CD4-positive, alpha-beta T cell treated with Interleukin-4 for 1 hour (primary cell): ENCODE data around the gene FHIT.

Experiments used
- DNase-seq, 2 donors: peaks; one replicate each; pipeline ENCODE4 v3.0.0-alpha.2; 2020 to 2022

Gene FHIT

GRCh38 chr3:60986552-60986951, 264.7 kb downstream of the FHIT start:
- DNase-seq, result no peak

DNA sequence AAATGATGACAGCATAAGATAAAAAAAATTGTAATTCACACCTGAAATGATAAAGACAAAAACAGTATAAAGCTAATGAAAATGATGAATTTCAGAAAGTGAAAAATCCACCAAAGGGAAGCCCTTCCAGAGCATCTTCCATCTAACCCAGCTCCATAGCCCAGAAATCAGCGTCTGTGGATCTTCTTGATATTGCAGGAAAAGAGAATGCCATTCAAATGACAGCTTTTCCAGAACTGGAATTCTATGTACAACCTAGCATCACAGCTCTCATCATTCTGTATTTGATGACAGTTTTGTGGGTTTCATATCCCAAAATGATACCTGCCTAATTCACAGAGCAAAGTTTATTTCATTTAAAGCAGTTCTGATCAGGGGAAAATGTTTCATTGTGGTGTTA, 267.3 kb downstream of the FHIT start:
- DNase-seq, result no peak

GRCh38 chr3:60980342-60980692, 270.9 kb downstream of the FHIT start:
- no peak for DNase-seq

DNA sequence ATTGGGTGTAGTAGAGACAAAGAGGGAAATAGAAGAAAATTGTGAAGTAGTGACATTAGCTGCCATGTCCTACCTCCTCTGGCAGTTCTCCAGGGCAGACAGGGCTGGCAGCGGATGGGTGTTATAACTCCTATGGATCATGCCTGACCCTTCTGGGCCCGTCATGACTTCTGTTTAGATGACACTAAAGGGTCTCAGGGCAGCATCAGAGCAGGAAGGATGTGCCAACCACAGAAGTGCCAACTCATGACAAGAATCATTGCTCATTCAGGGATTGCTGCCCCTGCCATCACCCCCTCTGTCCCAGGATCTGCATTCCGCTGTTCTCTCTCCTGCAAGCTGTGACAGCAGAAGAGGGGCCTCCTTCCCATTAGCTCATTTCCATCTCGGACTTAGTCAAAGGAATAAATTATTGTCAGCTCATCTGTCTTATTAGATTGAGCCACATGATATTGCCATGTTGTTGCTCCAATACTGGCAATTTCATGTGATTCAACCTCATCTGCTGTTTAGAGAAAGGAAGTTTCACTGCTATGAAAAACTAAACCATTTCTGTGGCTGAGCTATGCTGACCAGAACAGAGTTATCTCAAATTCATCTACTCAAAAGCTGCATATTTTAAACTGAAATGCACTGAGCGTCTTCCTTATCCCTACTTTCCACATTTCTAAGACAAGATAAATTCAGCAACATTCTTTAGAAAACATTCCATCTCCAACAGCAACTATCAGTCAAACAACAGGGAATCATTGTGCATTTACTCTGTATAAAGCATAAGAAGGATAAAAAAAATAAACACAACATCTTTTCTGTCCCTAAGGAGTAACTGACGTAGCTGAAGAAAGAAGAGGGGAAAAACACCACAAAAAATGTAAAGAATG, 271.6 kb downstream of the FHIT start:
- no peak for DNase-seq

GRCh38 chr3:60973321-60973720, 277.9 kb downstream of the FHIT start:
- no peak for DNase-seq

- no peak for DNase-seq
These were observed 278.7 kb downstream of the FHIT start for GRCh38 chr3:60972599-60972998.

- DNase-seq, result no peak
These were observed 280.4 kb downstream of the FHIT start for GRCh38 chr3:60970850-60971249.

DNA sequence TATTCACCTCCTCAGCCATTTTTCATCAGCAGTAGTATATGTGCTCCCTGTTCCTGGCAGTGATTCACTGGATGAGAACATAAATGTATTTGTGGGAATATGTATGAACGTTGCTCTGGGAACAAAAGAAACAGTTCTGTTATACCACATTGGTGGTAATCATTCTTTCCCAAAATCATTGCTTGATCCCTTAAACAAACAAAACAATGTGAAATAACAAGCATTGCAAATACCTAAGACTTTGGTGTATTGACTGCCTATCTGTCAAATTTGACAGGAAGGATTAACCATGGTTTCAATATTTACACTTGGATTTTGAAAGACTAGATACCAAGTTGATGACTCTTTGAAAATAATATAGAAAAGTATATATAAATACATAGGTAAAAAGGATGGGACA, 284.1 kb downstream of the FHIT start:
- no peak for DNase-seq

DNA sequence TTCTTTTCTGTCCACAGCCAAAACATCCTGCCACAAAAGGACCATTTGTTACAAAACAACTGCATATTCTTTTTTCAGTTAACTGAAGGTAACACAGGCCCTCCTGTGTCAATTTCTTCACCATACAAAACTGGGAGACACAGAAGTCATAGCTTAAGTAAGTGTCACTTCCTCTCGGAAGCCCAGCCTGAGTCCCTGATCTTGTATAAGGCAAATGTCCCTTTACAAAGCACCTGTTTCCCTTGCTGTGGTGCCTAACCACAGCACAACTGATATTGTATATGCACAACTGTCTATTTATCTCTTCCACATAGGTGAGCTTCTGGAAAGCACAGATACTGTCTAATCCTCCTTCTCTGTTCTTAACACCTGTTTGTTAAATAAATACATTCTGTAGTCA, 293.7 kb downstream of the FHIT start:
- DNase-seq, result no peak

- DNase-seq, result no peak
These were observed 294.5 kb downstream of the FHIT start for GRCh38 chr3:60956729-60957128.

GRCh38 chr3:60955034-60955433, 296.2 kb downstream of the FHIT start:
- DNase-seq, result no peak

DNA sequence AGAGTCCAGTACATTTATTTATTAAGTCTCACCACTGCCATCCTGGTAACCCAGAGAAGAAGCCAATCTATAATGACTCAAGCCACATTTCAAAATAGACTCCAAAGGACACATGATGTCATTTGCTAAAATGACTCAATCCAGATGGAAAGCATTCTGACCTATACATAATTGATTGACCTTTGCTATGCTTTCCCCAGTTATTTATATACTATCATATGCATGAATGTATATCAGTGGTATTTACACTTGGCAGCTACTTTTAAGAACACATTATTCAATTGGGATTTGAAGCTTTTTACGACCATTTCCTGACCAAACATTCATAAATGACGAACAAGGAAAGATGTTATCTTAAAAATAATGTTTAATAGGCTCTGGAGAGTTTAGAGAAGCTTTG, 297.2 kb downstream of the FHIT start:
- DNase-seq, result no peak

- no peak for DNase-seq
These were observed 297.9 kb downstream of the FHIT start for GRCh38 chr3:60953351-60953750.

DNA sequence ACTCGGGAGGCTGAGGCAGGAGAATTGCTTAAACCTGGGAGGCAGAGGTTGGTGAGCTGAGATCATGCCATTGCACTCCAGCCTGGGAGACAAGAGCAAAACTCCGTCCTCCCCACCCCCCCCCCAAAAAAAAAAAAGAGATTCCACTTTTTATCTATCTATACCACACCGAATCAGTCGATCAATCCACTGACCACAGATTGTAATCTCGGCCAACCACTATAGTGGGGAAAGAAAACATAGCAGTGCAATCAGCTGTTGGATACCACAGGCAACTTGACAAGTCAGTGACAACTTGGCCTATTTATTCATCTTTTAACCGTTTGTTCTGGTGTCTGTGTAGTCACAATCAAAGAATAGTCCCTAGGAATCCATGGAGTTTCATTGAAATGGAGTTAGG, 299.2 kb downstream of the FHIT start:
- no peak for DNase-seq

DNA sequence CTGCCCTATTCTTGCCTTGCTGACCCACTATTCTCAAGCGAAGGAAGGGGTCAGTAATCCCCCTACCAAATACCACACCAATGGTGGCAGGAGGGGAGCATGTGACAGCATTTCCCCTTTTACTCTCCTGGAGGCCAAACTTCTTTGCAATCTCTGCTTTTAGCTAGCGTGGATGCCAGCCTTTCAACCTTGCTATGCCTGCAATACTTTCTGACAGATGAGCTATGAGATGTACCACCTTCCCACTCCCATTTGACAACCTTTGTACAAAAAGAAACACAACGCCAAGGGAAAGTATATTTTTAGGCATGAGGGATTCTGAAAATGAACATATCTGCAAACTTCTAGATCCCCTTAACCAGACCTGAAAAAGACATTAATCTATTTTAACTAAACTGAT, 302.1 kb downstream of the FHIT start:
- DNase-seq, result no peak

DNA sequence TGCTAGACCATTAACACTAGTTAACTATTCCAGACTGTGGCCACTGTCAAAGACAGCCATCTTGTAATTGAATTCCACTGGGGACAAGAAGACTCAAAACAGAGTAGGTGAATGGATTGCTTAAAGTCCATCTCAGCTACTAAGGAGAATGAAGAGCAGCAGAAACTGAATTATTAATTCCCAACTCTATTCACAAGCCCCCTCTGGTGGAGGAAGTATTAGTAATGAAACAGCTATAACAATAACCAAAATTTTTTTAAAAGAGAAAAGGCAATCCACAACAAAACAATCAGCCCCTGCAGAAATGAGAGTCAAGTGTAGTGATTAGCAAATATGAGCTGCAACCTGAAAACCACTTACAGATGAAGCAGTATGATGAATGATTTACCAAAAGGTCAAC, 302.8 kb downstream of the FHIT start:
- no peak for DNase-seq

DNA sequence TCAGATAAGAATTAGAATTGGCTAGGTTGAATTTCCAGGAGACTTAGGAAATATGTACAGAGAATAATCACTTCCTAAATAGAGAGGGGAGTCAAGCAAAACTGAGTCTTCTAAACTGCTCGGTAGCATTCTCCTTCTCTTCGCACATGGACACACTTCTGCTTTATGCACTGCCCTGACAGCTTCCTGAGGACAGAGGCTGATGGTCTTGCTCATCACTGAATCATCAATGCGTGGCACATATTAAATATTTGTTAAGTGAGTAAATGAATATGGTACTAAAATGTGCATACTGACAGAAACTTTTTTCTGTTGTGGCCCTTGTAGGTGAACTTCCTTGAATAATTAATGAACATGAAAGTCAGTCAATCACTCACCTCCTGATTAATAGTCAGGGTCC, 315.5 kb downstream of the FHIT start:
- DNase-seq, result no peak

GRCh38 chr3:60933824-60934223, 317.4 kb downstream of the FHIT start:
- no peak for DNase-seq

DNA sequence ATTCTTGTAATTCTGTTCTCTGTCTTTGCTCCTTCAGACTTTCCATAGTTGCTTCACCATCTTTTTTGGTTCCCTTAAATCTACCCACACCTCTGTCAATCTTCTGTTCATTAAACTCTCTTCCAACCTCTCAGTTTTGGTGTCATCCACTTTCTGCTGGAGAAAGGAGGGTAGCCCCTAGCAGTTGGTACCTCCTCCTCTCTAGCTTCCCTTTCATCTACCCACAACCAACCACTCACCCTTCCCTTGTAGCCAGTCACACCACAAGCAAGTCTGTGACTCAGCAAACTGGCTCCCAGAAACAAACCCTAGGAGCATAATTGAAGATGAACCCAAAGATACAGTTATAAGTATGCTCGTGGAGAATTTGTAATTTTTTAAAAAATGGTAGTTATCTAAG, 318.6 kb downstream of the FHIT start:
- DNase-seq, result no peak

DNA sequence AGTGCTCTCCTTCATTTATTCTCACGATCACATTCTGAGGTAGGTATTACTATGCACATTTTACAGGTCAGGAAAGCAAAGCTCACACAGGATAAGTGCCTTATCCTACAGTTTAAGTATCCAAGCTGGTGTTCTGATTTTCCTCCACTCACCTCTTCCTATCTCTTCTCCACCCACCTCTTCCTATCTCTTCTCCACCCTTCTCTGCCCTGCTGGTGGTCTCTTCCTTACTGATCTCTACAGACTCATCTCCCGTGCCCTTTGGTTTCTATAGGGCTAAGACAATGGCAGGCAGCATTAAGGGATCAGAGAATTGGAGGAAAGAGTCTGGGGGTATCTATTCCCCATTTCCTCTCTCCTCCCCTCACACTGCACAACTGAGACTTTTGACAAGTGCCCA, 319.1 kb downstream of the FHIT start:
- no peak for DNase-seq

DNA sequence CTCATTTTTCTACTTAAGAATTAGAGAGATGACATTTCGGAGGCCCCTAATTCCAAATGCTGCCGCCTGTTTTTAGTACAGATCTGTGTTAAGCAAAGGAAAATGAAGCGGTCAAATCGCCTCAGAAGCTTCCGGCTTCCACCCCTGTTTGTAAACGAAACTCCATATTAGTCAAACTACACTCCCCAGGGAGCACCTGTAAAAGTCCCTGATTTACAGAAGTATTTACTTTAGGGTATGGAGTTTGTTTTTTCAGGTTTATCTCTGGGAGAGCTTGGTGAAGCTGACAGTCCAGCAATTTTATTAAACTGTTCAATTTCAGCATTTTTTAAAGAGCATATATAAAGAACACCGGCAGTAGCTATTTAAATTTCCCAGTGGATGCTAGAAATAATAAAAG, 319.8 kb downstream of the FHIT start:
- DNase-seq, result no peak

- no peak for DNase-seq
These were observed 330.7 kb downstream of the FHIT start for GRCh38 chr3:60920519-60920918.

DNA sequence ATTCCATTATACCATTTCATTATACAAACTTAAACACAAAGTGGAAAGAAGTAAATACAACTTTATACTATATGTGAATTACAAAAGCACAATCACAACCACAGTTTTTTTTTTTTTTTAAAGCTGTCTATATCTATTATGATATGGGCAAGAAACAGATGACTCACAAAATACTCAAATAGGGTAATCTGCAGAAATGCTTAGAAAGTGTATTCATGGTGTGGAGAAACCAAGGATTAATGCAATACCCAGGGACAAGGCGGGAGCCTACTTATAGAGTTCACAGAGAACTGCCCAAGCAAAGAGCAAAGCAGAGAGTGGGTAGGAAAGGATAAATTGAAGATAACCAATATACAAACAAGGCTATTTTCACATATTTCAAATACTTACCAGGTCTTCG, 332.0 kb downstream of the FHIT start:
- DNase-seq, result no peak

DNA sequence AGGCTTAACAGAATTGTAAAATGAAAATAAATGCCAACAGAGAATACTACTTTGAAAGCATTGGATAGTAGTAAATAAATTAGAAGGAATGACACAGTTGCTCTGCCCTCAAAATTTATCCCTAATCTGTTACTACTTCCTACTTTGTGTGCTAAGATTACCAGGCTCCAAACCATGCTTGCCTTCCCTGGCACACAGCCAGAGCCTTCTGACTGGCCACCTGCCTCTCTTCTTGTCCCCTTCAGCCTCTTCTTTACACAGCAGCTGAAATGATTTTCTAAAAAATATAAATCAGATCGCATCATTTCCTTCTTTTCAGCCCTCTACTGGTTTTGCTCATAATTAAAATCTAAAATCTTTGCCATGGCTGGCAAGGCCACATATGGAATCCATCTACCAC, 334.1 kb downstream of the FHIT start:
- no peak for DNase-seq

- no peak for DNase-seq
These were observed 334.7 kb downstream of the FHIT start for GRCh38 chr3:60916546-60916945.
